Fibroblast of lung (primary cell): ENCODE results near the gene BRINP3.

Experiments
- CTCF ChIP-seq, 2 donors: IDR thresholded peaks in 1 of 2; conservative IDR thresholded peaks in 1 of 2; 1 replicate in 1 of 2; 2 replicates in 1 of 2; pipeline ENCODE4 v1.5.1; 2011 to 2012; ENCODE audit warnings: low read length in 2 of 2, control low read depth in 1 of 2, inconsistent platforms in 1 of 2, low read depth in 1 of 2, mild to moderate bottlenecking in 1 of 2
- EZH2 ChIP-seq: IDR thresholded peaks from 2 replicates; pipeline ENCODE4 v1.5.1; 2012; ENCODE audit warnings: low read length, control low read depth, mild to moderate bottlenecking; ENCODE audit errors: missing control alignments

- TF ChIP-seq CTCF (conservative IDR thresholded peaks at IDR 0.05 in 1 of 2, IDR thresholded peaks at IDR 0.05 in 1 of 2; ENCODE audit: low read depth in 1 of 2, low read length in 2 of 2) = no peak
- no peak for TF ChIP-seq EZH2
Measured at GRCh38 chr1:190439447-190439846, 38.2 kb downstream of the BRINP3 start.
